Esophagus squamous epithelium (tissue), 4 donors: ENCODE measurements around the gene TSPAN32.

Source experiments
- POLR2A ChIP-seq, 4 donors: fragments of 450-650 bp; IDR thresholded peaks; one replicate each; pipeline ENCODE4 v1.6.1; 2017; ENCODE audit warnings: antibody characterized with exemption in 4 of 4, mild to moderate bottlenecking in 4 of 4, moderate library complexity in 3 of 4
- TF ChIP-seq, protein P1 (sequence below), 6 experiments: fragments of 450-650 bp in 4 of 6; fragments of 200-600 bp in 2 of 6; sonication (generic) in 2 of 6; IDR thresholded peaks; one replicate each; pipeline ENCODE4 v1.5.1; 2016 to 2019; ENCODE audit warnings: antibody characterized with exemption in 6 of 6, mild to moderate bottlenecking in 4 of 6, moderate library complexity in 4 of 6

- TF ChIP-seq, protein P1, sequence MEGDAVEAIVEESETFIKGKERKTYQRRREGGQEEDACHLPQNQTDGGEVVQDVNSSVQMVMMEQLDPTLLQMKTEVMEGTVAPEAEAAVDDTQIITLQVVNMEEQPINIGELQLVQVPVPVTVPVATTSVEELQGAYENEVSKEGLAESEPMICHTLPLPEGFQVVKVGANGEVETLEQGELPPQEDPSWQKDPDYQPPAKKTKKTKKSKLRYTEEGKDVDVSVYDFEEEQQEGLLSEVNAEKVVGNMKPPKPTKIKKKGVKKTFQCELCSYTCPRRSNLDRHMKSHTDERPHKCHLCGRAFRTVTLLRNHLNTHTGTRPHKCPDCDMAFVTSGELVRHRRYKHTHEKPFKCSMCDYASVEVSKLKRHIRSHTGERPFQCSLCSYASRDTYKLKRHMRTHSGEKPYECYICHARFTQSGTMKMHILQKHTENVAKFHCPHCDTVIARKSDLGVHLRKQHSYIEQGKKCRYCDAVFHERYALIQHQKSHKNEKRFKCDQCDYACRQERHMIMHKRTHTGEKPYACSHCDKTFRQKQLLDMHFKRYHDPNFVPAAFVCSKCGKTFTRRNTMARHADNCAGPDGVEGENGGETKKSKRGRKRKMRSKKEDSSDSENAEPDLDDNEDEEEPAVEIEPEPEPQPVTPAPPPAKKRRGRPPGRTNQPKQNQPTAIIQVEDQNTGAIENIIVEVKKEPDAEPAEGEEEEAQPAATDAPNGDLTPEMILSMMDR (IDR thresholded peaks at IDR 0.05) = no peak
- TF ChIP-seq POLR2A (IDR thresholded peaks at IDR 0.05) = no peak
Measured at GRCh38 chr11:2300936-2301630, 730 bp upstream of the TSPAN32 start.
